ENCODE data around the gene FCHO1.

DNA sequence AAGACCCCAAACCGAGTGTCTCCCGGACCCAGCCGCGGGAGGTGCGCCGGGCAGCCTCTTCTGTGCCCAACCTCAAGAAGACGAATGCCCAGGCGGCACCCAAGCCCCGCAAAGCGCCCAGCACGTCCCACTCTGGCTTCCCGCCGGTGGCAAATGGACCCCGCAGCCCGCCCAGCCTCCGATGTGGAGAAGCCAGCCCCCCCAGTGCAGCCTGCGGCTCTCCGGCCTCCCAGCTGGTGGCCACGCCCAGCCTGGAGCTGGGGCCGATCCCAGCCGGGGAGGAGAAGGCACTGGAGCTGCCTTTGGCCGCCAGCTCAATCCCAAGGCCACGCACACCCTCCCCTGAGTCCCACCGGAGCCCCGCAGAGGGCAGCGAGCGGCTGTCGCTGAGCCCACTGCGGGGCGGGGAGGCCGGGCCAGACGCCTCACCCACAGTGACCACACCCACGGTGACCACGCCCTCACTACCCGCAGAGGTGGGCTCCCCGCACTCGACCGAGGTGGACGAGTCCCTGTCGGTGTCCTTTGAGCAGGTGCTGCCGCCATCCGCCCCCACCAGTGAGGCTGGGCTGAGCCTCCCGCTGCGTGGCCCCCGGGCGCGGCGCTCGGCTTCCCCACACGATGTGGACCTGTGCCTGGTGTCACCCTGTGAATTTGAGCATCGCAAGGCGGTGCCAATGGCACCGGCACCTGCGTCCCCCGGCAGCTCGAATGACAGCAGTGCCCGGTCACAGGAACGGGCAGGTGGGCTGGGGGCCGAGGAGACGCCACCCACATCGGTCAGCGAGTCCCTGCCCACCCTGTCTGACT lies 24.1 kb upstream of the FCHO1 start:
- TF ChIP-seq, protein P1, sequence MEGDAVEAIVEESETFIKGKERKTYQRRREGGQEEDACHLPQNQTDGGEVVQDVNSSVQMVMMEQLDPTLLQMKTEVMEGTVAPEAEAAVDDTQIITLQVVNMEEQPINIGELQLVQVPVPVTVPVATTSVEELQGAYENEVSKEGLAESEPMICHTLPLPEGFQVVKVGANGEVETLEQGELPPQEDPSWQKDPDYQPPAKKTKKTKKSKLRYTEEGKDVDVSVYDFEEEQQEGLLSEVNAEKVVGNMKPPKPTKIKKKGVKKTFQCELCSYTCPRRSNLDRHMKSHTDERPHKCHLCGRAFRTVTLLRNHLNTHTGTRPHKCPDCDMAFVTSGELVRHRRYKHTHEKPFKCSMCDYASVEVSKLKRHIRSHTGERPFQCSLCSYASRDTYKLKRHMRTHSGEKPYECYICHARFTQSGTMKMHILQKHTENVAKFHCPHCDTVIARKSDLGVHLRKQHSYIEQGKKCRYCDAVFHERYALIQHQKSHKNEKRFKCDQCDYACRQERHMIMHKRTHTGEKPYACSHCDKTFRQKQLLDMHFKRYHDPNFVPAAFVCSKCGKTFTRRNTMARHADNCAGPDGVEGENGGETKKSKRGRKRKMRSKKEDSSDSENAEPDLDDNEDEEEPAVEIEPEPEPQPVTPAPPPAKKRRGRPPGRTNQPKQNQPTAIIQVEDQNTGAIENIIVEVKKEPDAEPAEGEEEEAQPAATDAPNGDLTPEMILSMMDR (IDR thresholded peaks at IDR 0.05), result no peak
- TF ChIP-seq EZH2 (IDR thresholded peaks at IDR 0.05; ENCODE audit: borderline replicate concordance, insufficient read depth, low read depth, low read length, poor library complexity, severe bottlenecking), result no peak

Measured in B cell (primary cell).